HTR-8/SVneo (cell line): ENCODE data around the gene GVQW3.
"Not testable (repeated sequence)": the region's sequence is repeated elsewhere in the genome, so short reads cannot be mapped to it uniquely, and the experiment has no call there.

Source experiments
- DNase-seq: peaks from one replicate; pipeline ENCODE4 v3.0.0; 2011; ENCODE audit warnings: low spot score, mixed read lengths; ENCODE audit not compliant: insufficient read length
- FAIRE-seq: peaks from 2 replicates; lab custom pipeline; 2011; peaks lifted over from hg19 to GRCh38; lab: Jason Lieb, UNC

Gene GVQW3

GRCh38 chr11:76382209-76382608 is 1.1 kb downstream of the GVQW3 start:
- DNase-seq (no peak), FAIRE-seq (no peak)

GRCh38 chr11:76385903-76386302 is 4.8 kb downstream of the GVQW3 start:
- FAIRE-seq (no peak), DNase-seq (no peak)

GRCh38 chr11:76388408-76388807 is 7.3 kb downstream of the GVQW3 start:
- FAIRE-seq (no peak), DNase-seq (no peak)

GRCh38 chr11:76391021-76391420 is 9.9 kb downstream of the GVQW3 start:
- DNase-seq: no peak

GRCh38 chr11:76391811-76392475 is 10.8 kb downstream of the GVQW3 start:
- no peak for FAIRE-seq
- DNase-seq: no peak

More at GRCh38 chr11:76391021-76391420, 9.9 kb downstream of the GVQW3 start:
- FAIRE-seq: no peak

- DNase-seq: no peak
- no peak for FAIRE-seq
These were observed 11.7 kb downstream of the GVQW3 start for GRCh38 chr11:76392870-76393269.

- FAIRE-seq (no peak), DNase-seq (no peak)
These were observed 13.3 kb downstream of the GVQW3 start for GRCh38 chr11:76394411-76394810.

GRCh38 chr11:76395296-76395695 is 14.2 kb downstream of the GVQW3 start:
- DNase-seq (no peak), FAIRE-seq (no peak)

- FAIRE-seq: no peak
- no peak for DNase-seq
These were observed 16.3 kb downstream of the GVQW3 start for GRCh38 chr11:76397383-76397782.

GRCh38 chr11:76400967-76401366 is 19.8 kb downstream of the GVQW3 start:
- DNase-seq: no peak

GRCh38 chr11:76401484-76401883 is 20.4 kb downstream of the GVQW3 start:
- FAIRE-seq, DNase-seq: not testable (repeated sequence)

More at GRCh38 chr11:76400967-76401366, 19.8 kb downstream of the GVQW3 start:
- no peak for FAIRE-seq

GRCh38 chr11:76406359-76406758 is 25.2 kb downstream of the GVQW3 start:
- no peak for FAIRE-seq
- DNase-seq: no peak

- FAIRE-seq (peak; percentile 76), DNase-seq (no peak)
These were observed 27.2 kb downstream of the GVQW3 start for GRCh38 chr11:76408171-76408965.

- FAIRE-seq (no peak), DNase-seq (no peak)
These were observed 29.8 kb downstream of the GVQW3 start for GRCh38 chr11:76410851-76411357.

GRCh38 chr11:76415073-76415472 is 34.0 kb downstream of the GVQW3 start:
- no peak for FAIRE-seq
- no peak for DNase-seq

- DNase-seq (peak; percentile 30), FAIRE-seq (no peak)
These were observed 38.8 kb downstream of the GVQW3 start for GRCh38 chr11:76419896-76420295.

- no peak for FAIRE-seq
- no peak for DNase-seq
These were observed 43.3 kb downstream of the GVQW3 start for GRCh38 chr11:76424379-76424778.

GRCh38 chr11:76424891-76425290 is 43.8 kb downstream of the GVQW3 start:
- DNase-seq (no peak), FAIRE-seq (no peak)

GRCh38 chr11:76426660-76427059 is 45.5 kb downstream of the GVQW3 start:
- no peak for FAIRE-seq

GRCh38 chr11:76436020-76436419 is 54.9 kb downstream of the GVQW3 start:
- no peak for FAIRE-seq
- no peak for DNase-seq

More at GRCh38 chr11:76426660-76427059, 45.5 kb downstream of the GVQW3 start:
- DNase-seq: no peak

- DNase-seq (no peak), FAIRE-seq (no peak)
These were observed 62.3 kb downstream of the GVQW3 start for GRCh38 chr11:76443268-76443980.
